Jurkat, Clone E6-1 (cell line): Measurements from ENCODE around the gene CISD3.

Source experiments
- DNase-seq: peaks from one replicate; pipeline ENCODE4 v3.0.0-alpha.2; 2011; ENCODE audit warnings: low read depth, low spot score
- H3K4me3 ChIP-seq: 2 replicates; pipeline ENCODE4 v1.5.1; 2011; ENCODE audit warnings: mild to moderate bottlenecking, low read length, control low read depth, moderate library complexity

The CISD3 gene

GRCh38 chr17:38752308-38753070, 22.3 kb downstream of the CISD3 start, which contains the start of gene PSMB3:
TSS of gene PSMB3 (plus strand) at chr17:38752741. CDS start at chr17:38752827, 86 bp downstream.
- DNase-seq, result peak; percentile 100

GRCh38 chr17:38753071-38753506, 22.9 kb downstream of the CISD3 start:
- peak overlapping the region; percentile 69 for H3K4me3 ChIP-seq
- DNase-seq, result no peak

More at GRCh38 chr17:38752308-38753070, 22.3 kb downstream of the CISD3 start, which contains the start of gene PSMB3:
- peak within 1 kb of the TSS; percentile 69 for H3K4me3 ChIP-seq

- DNase-seq, result peak; percentile 55
- H3K4me3 ChIP-seq, result no peak overlapping the region
Observed at GRCh38 chr17:38761612-38762011, 31.5 kb downstream of the CISD3 start.

GRCh38 chr17:38762231-38762630, 32.1 kb downstream of the CISD3 start:
- no peak overlapping the region for H3K4me3 ChIP-seq
- no peak for DNase-seq

GRCh38 chr17:38766341-38766740, 36.2 kb downstream of the CISD3 start:
- DNase-seq, result no peak
- no peak overlapping the region for H3K4me3 ChIP-seq

- H3K4me3 ChIP-seq, result no peak overlapping the region
- no peak for DNase-seq
Observed at GRCh38 chr17:38768417-38768816, 38.3 kb downstream of the CISD3 start.

GRCh38 chr17:38773258-38773657, 43.1 kb downstream of the CISD3 start:
- no peak for DNase-seq
- H3K4me3 ChIP-seq, result no peak overlapping the region

GRCh38 chr17:38777641-38778250, 47.6 kb downstream of the CISD3 start:
- H3K4me3 ChIP-seq, result no peak overlapping the region
- no peak for DNase-seq

- no peak for DNase-seq
- no peak overlapping the region for H3K4me3 ChIP-seq
Observed at GRCh38 chr17:38779965-38780752, 50.0 kb downstream of the CISD3 start.

- H3K4me3 ChIP-seq, result no peak overlapping the region
- no peak for DNase-seq
Observed at GRCh38 chr17:38783227-38783626, 53.1 kb downstream of the CISD3 start.
